Suppressor macrophage treated with lipopolysaccharide for 1 hour (primary cell): ENCODE results near the gene UNC119B.
A peak's percentile ranks its signal among the peaks of the same experiment; 100 is the strongest.
"Not testable (repeated sequence)": the region's sequence is repeated elsewhere in the genome, so short reads cannot be mapped to it uniquely, and the experiment has no call there.

Source experiments
- DNase-seq, 3 donors: peaks; one replicate each; pipeline ENCODE4 v3.0.0-alpha.2; 2020 to 2022

Gene UNC119B

DNA sequence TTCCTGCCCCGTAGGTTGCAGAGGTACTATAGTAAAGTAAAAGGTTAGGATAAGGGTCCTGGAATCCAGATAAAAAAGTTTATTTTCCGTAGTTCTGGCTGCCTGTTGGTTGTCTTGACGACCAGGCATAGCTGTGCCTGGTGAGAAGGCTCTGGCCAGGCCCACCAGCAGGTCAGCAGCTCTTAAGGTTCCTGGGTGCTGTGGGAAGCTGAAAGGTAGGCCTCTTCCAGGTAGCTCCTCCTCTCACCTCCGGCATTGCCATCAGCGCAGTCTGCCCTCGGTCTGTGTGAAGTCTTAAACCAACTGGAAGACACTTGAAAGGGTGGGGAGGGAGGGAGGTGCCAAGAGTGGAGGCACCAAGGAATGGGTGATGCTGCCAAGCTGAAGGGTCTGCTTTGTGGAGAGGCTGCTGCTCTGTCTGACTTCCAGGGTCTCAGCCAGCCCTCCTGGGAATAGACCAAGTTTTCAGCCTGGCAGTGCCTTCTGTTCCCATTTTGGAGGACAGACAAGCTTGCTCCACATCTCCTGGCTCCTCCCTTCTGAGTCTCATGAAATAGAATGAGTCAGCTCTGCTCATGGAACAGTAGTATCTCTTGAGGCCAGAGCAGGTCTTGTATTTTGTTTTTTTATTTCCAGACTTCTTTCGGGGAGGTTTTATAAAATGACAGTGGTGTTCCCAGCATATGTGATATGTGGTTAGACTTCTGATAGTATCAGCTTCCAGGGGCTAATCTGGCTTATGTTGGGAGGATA is 10.2 kb downstream of the UNC119B start:
- DNase-seq: peak; percentile 70 to 81 (median 81)

DNA sequence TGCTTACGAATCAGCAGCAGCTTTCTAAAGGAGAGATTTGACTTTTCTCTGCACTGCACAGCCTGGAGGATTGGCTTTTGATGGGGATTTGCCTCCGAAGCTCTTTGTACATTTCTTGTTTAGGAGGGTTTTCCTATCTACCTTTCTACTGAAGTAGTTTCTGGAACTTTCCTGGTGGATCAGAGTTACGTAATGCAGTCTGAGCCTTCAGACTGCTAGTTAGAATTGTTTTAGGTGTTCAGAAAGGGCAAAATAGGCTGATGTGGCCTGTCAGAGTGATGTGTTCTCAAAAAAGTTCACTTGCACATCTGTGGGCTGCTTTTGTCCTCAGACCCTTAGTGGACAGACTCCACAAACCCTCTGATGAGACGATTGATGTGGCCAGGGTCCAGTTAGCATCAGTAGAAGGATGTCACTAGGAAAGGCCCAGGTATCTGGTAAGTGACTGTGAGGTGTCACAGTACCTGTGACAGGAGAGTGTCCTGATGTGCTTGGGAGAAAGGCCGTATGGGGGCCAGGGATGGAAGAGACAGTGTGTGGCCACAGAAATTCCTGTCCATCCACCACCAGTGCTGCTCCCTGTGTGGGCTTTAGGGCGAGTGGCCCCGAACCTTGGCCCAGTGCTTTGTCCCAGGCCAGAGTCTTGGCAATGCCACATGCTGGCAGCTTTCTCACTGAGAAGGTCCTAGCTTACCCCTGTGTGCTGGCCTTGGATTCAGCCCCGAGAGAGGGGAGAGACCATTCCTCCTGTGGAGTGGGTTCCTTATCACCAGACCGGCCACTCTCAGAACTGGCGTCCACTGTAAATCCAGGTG is 10.9 kb downstream of the UNC119B start:
- DNase-seq: no peak

DNA sequence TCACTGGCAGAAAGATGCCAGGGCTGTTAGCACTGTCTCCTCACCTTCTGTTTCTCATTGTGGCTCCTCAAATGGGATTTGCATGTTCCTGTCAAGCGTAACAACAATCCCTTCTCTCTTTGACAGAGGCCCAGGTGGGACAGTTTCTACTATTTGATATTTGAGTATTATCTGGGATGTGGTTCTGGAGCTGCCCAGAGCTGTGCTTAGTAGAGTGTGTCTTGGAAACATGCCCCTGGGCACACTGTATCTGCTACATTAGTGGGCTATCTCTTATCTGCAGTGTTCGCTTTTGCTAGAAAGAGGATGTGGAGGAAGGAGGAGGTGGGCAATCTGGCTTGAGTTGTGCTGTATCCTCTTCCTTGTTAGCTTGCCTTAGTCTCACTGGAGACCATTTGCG is 11.6 kb downstream of the UNC119B start:
- no peak for DNase-seq

DNA sequence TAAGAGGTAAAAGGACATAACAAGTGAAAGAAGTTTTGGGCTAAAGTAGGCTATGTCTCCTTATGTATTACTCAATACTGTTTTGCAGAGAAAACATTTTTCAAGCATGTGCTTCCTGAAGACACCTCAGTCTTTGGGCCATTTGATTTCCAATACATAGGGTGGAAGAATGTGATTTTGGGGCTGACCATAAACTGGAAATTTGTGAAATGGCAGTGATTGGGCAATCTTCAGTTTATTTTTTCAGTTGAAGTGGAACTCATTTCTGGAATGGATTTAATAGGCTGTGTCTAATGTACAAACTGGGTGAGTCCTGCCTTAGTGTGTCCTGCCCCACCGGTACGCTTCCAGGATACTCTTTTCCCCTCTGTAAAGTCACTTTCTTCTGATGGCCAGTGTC is 12.5 kb downstream of the UNC119B start:
- DNase-seq: no peak

DNA sequence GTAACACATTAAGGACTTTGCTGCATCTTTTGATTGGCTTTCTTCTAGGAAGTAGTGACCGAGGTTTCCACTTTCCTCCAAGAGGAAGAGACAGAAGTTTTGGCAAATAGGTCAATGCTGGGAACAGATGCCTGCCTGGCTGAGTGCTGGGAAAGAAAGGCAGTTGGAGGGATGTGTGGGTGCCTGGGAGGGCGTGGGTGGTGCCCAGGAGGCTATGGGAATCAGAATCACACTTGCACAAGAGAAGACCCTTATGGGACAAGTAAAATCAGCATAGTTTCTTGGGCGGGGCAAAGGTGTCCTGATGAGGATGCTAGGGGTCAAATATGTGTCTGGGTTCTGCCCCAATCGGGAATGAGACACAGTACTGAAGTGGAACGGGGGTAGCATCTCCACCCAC is 14.5 kb downstream of the UNC119B start:
- no peak for DNase-seq

DNA sequence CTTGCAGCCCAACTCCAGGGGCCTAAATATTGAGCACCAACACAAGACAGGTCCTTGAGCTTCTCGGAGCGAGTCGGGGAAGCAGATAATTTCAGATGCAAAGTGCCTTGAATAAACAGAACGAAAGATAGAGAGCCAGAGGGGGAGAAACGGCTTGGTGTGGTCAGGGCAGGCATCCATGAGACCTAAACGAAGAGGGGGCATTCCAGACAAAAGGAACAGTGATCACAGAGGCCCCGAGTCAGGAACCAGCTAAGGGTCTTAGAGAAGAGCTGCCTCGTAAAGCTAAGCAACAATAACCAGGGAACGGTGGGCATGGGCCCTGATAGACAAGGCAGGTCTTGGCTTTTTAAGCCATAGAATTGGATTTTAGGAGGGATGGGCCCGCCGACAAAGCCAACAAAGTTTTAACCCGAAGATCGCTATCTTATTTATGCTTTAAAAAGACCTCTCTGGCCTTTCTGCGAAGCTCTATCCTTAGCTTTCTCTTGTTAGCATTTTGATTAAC is 14.9 kb downstream of the UNC119B start:
- DNase-seq: no peak

DNA sequence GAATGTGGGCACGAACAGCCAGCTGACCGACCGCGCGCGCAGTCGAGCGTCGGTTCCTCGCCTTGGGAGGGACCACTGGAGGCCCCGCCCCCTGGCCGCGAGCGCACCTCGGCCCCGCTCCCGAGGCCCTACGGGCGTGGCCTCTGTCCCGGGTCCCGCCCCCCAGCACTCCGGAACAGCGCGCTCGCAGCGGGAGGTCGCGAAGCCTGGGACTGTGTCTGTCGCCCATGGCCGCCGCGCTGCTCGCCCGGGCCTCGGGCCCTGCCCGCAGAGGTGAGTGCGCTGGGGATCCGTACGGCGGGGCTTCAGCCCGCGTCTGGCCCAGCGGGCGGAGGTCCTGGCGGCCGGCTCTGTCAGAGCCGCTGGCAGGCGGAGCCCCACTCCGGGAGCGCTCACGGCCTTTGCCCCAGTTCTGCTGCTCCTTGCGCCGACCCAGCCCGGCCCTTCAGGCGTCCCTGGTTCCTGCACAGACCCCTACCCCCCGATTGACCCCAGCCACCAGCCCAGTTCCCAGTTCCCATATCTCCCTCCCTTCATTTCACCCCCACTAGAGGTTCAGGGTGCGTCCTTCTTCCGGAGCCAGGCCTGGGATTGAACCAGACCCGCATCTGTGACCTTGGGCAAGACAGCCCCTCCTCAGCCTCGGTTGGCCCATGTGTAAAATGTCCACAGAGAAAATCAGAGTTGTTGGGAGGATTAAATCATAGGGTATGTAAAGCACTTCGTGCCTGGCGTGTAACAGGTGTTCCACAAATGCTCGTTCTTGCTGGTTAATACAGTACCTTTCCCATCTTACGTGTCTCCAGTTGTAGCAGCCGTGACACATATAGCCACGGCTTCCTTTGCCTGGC is 15.6 kb downstream of the UNC119B start, which contains the start of gene ACADS:
Gene ACADS, plus strand, starts transcription at position 168 of the 851 bp plus-strand sequence. Its CDS starts 60 bp downstream, at position 228.
- peak; percentile 91 to 98 (median 95) for DNase-seq

DNA sequence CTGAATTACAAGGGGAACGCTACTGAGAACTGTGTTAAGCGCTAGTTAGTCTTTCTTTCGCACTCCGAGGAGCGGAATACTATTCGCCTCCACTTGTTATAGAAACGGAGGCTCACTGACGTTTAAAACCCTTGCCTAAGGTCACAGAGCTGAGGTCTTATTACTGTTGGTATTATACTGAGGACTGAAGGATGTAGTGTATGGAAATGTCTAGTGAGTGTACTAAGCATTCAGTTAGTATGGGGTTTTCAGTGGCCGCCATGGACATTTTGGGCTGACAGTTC is 16.2 kb downstream of the UNC119B start:
- DNase-seq: no peak

DNA sequence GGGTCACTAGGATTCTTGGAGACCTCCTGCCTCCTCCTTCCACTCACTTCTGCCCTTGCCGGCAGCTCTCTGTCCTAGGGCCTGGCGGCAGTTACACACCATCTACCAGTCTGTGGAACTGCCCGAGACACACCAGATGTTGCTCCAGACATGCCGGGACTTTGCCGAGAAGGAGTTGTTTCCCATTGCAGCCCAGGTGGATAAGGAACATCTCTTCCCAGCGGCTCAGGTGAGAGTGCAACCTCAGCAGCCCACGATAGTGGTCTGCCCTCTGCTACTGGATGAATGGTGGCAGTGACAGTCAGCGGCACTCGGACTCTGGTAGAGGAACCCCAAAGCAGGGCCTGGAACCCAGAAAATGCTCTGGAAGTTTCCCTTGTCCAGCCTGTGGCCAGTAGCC is 16.7 kb downstream of the UNC119B start:
- no peak for DNase-seq

DNA sequence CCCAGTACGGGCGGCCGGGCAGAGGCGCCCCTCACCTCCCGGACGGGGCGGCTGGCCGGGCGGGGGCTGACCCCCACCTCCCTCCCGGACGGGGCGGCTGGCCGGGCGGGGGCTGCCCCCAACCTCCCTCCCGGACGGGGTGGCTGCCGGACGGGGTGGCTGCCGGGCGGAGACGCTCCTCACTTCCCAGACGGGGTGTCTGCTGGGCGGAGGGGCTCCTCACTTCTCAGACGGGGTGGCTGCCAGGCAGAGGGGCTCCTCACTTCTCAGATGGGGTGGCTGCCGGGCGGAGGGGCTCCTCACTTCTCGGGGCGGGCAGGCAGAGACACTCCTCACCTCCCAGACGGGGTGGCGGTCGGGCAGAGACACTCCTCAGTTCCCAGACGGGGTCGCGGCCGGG is 21.9 kb downstream of the UNC119B start:
- DNase-seq: not testable (repeated sequence)

DNA sequence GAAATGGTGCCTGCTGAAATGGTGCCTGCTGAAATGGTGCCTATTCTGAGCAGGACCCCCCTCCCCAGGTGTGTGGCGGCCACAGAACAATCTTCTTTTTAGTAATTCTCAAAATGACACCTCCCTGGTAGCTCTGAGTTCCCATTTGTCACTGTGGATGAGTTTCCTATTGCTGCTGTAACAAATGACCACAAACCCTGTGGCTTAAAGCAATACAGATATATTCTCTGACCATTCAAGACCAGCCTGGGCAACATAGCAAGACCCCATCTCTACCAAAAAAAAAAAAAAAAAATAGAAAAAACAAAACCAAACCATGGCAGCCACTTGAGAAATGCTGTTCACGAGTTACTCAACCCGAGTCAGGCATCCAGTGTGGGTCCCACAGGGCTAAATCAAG is 23.3 kb downstream of the UNC119B start:
- DNase-seq: no peak

DNA sequence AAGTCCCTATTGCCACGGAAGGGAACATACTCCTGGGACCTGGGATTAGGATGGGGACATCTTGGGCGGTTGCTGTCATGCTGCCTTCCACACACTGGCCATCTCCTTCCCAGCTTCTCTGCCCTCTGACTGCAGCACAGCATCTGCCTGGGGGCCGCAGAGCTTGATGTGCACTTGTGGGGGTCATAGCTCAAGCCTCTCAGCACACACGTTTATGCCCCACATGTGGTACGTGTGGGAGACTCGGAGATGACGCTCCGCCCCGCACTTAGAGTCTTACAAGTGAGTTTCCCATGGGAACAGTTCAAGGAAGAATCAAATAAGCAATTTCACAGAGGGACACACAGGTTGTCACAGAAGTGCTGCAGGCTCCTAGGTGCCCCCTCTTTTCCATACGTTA is 24.0 kb downstream of the UNC119B start:
- no peak for DNase-seq

DNA sequence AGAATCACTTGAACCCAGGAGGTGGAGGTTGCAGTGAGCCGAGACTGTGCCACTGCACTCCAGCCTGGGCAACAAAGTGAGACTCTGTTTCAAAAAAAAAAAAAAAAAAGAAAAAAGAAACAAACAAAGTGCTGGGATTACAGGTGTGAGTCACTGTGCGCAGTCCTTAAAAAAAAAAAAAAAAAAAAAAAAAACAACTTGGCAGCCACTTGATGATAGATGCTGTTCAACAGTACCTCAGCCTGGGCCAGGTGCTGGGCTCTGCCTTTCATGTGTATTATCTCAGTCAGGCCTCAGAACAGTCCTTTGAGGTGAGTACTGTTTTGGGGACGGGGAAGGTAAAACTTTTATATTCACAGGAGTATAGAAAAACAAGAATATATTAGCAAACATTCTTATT is 24.9 kb downstream of the UNC119B start:
- DNase-seq: no peak

DNA sequence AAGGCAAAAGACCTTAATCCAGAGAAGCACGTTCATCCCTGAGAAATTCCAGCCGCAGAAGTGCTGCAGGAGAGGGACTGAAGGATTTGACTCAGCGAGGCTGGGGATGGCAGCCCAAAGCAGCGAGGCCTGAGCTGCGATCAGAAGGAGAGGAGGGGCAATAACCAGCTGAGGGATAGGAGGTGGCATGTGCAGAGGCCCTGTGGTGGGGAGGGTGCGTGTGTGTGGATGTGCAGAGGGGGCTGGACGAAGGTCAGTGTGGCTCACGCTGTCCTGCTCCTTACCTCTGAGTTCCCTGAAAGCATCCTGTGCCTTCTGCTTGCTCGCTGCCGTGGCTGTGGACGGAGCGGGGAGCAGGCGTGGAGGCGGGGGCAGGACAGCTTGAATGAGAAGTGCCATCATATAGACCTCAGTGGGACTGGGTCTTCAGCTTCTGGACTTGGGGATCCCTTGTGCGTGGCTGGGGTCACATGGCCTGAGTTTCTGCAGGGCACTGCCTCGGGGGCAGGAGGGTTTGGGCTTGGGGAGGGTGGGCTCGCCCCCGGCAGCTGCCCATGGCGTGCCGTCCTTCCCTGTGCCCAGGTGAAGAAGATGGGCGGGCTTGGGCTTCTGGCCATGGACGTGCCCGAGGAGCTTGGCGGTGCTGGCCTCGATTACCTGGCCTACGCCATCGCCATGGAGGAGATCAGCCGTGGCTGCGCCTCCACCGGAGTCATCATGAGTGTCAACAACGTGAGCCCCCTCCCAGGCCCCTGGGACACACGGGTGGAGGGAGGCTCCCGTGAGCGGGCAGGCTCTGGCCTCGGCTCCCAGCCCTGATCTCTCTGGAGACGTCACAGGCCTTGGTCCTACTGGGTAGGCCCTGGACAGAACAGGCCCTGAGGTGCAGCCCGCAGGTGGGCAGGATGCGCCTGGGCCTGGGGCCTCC is 26.4 kb downstream of the UNC119B start:
- no peak for DNase-seq

DNA sequence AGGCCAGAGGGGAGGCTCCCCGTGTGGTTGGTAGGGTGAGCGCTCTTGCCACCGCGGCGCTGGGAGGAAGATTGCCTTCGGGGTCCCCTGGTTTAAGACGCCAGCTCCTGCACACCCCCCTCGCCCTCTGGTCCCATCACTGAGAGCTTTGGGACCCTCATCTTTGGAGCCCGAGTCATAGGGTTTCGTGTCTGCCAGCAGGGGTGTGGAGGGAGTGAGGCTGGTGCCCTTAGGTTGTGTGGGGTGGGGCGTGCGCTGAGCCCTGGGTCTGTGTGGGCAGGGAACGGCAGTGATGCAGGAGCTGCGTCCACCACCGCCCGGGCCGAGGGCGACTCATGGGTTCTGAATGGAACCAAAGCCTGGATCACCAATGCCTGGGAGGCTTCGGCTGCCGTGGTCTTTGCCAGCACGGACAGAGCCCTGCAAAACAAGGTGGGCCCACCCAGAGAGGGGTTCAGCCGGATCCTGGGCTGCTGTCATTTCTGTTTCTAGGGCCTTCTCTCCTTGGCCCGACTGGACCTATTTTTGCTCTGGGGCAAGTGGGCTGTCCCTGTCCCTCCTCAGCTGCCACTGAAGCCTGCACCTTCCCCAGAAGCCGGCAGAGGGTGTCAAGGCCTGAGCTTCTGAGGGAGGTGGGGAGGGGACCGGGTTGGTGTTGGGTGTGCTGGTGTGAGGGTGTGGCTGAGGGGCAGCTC is 27.4 kb downstream of the UNC119B start:
- no peak for DNase-seq

DNA sequence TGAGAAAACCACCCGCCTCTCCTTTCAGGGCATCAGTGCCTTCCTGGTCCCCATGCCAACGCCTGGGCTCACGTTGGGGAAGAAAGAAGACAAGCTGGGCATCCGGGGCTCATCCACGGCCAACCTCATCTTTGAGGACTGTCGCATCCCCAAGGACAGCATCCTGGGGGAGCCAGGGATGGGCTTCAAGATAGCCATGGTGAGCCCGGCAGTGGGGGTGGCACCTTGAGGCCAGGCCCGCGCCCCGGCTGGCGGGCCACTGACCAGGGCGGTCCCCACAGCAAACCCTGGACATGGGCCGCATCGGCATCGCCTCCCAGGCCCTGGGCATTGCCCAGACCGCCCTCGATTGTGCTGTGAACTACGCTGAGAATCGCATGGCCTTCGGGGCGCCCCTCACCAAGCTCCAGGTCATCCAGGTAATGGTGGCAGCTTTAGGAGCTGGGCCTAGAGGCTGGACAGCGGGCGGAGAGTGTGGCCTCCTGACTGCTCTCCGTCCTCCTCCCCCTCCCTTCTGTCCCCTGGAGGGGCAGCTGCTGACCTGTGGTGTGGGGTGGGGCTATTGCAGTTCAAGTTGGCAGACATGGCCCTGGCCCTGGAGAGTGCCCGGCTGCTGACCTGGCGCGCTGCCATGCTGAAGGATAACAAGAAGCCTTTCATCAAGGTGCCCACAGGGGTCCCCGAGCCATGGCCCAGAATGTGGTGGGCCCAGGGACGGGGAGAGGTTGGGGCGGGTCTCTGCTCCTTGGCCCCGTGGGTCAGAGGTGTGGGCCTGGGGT is 28.2 kb downstream of the UNC119B start:
- DNase-seq: no peak

DNA sequence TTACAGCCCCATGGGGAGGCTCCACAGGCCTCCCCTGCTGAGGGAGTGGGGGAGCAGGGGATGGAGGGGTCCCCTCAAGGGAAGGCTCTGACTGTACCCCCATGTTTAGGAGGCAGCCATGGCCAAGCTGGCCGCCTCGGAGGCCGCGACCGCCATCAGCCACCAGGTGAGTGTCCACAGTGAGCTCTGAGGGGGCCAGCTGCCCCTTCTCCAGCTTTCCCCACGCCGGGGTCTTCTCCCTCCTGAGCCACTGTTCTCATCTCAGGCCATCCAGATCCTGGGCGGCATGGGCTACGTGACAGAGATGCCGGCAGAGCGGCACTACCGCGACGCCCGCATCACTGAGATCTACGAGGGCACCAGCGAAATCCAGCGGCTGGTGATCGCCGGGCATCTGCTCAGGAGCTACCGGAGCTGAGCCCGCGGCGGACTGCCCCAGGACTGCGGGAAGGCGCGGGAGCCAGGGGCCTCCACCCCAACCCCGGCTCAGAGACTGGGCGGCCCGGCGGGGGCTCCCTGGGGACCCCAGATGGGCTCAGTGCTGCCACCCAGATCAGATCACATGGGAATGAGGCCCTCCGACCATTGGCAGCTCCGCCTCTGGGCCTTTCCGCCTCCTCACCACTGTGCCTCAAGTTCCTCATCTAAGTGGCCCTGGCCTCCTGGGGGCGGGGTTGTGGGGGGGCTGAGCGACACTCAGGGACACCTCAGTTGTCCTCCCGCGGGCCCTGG is 28.9 kb downstream of the UNC119B start:
- peak in 1 of 3 donors; percentile 7 for DNase-seq

DNA sequence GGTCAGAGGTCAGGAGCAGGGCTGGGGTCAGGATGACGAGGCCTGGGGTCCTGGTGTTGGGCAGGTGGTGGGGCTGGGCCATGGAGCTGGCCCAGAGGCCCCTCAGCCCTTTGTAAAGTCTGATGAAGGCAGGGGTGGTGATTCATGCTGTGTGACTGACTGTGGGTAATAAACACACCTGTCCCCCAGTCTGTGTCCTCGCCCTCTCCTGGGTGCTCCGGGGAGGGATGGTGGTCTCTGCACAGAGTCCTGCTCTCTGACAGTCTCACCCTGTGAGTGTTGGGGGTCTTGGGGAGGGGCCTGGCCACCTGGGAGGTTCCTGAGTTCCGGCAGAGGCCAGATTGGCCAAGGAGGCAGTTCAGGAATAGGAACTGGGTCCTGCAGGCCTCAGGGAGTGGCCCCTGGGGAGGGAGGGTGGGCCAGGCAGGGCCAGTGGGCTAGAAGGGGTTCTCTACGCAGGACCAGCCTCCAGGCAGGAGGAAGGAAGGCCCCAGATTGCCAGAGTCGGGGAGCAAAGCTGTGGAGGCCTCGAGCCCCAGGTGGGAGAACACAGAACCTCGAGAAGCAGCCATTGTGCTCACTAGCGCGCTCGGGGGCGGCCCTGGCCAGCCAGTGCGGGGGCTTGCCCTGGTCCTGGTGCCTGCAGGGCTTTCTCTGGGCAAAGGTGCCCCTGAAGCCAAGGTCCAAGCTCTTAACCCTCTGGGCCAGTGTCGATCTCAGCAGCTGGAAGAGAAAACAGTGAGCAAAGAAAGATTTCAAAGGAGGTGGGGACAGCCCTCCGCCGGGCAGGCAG is 29.8 kb downstream of the UNC119B start:
- no peak for DNase-seq

DNA sequence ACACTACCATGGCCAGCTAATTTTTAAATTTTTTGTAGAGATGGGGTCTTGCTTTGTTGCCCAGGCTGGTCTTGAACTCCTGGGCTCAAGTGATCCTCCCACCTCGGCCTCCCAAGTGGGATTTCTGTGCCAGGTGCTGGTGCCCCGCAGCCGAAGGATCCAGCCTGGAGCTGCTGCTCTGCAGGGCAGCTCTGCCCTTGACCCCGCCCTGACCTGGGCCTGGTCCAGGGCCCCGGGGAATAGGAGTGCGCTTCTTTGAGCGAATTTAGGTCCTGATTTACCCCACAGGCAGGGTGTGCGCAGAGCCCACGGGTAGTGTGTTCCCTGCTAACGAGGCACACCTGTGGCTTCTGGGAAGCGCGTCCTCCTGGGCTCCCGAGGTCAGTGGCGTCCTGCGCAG is 30.6 kb downstream of the UNC119B start:
- no peak for DNase-seq
